Endothelial cell of hepatic sinusoid (primary cell): Measurements from ENCODE around the gene USP50.
"Not testable (repeated sequence)": the region's sequence is repeated elsewhere in the genome, so short reads cannot be mapped to it uniquely, and the experiment has no call there.

Experiments used
- in situ Hi-C: cut with HindIII; loops from 2 replicates; pipeline ENCODE4 v1.10.0; 2017; ENCODE audit warnings: low sequenced_read_pairs

The USP50 gene

DNA sequence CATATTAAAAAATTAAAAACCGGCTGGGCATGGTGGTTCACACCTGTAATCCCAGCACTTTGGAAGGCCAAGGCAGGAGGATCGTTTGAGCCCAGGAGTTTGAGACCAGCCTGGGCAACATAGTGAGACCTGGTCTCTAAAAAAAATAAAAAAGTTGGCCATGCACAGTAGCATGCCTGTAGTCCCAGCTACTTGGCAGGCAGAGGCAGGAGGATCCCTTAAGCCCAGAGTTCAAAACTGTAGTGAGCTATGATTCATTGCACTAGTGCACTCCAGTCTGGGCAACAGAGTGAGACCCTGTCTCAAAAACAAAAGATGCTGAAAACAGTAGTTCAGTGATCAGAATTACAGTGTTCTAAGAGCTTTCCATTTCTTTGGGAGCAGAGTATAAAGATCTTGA is 40.8 kb downstream of the USP50 start:
- in situ Hi-C loops = not testable (repeated sequence)

DNA sequence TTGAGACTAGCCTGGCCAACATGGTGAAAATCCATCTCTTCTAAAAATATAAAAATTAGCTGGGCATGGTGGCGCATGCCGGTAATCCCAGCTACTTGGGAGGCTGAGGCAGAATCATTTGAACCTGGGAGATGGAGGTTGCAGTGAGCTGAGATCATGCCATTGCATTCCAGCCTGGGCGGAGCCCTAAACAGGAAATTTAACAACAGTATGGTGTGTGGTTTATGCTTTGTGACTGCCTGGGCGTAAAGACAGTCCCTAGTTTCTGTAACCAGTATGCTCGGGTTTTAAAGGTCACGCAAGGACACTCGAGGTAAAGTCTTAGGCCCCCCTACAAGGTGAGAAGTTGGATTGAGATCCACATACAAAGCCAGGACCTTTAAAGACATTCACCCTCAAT is 43.3 kb downstream of the USP50 start:
- in situ Hi-C loops = no loop called here

DNA sequence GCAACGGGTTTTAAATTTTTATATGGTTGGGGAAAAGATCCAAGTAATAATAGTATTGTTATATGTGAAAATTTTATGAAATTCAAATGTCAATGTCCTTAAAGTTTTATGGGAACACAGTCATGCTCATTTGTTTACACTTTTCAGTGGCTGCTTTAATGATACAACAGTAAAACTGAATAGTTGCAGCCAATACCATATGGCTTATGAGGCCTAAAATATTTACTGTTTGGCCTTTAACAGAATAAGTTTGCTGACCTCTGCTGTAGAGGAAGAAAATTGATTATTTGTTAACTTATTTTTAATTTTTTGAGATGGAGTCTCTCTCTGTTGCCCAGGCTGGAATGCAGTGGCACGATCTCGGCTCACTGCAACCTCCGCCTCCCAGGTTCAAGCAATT is 44.7 kb downstream of the USP50 start:
- in situ Hi-C loops = no loop called here

DNA sequence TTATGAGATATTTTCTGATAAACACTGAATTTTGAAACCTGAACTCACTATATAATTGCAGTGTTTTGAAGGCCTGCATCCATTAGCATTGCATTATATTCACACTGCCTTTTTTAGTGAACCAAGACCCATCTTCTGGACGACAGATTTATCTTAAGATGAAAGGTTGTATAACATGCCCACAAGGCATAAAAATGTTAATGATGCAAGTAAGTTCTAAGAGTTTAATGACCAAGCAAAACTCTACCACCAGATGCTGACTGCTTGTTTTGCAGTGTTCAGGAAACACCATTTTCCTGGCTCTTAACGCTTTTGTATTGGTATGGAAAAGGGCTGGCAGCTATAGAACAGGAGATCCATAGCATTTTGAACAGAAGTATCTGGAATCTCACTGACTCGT is 46.1 kb downstream of the USP50 start:
- in situ Hi-C loops = no loop called here

DNA sequence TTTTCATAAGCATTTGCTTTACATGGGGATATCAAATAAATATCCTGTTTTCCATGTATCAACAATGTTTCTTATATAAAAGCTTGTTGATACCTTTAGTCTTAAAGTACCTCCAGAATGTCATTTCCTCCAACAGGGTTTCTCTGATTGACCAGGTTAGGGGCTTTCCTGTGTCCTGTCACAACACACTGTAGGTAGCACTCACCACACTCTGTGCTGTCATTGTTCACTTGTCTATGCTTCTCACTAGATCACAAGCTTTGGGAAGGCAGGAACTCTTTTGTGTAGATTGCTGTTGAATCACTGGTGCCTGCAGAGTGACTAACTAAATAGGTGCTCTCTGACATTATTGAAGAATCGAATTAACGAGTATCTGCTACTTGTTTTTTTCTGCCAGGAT is 49.8 kb downstream of the USP50 start:
- in situ Hi-C loops = no loop called here

DNA sequence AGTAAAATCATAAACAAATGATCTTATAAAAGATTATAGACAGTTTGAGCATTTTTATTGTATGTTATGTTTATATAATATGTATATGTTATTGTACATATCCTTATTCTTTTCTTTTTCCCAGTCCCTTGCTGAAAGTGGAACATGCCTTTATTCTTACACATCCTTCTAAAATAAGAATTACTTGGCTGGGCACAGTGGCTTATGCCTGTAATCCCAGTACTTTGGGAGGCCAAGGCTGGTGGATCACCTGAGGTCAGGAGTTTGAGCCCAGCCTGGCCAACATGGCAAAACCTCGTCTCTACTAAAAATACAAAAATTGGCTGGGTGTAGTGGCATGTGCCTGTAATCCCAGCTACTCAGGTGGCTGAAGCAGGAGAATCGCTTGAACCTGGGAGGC is 51.9 kb downstream of the USP50 start:
- in situ Hi-C loops = not testable (repeated sequence)

DNA sequence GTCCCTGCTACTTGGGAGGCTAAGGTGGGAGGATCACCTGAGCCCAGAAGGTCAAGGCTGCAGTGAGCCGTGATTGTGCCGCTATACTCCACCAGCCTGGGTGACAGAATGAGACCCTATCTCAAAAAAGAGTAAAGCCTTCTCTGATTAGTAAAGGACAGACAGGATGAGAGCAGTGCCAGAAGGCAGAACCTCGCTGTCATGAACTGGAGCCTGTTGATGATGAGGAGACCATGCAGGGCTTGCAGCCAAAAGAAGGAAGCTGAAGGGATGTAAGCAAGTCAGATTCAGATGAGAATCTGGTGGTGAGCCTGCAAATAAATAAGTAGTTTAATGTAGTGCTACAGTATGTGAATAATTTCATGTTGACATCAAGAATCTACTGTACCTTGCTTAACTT is 52.8 kb downstream of the USP50 start:
- in situ Hi-C loops = no loop called here

DNA sequence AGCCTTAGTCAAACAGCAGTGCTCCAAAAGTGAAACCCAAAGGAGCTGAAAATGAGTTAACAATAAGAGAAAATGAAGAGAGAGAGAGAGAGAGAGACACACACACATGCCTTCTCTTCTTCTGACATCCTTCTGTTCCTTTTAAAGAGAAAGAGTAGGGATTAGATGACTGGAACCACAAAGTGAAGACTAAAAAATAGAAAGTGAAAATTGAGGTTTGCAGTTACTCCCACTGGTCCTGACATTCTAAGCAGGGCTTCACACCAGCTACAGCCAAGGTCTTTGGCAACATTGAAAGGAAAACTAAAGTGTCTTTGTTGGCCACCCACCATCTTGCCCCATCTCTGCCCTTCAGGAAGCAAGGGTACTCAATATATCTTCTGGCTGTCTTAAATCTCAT is 59.2 kb downstream of the USP50 start:
- in situ Hi-C loops = no loop called here

DNA sequence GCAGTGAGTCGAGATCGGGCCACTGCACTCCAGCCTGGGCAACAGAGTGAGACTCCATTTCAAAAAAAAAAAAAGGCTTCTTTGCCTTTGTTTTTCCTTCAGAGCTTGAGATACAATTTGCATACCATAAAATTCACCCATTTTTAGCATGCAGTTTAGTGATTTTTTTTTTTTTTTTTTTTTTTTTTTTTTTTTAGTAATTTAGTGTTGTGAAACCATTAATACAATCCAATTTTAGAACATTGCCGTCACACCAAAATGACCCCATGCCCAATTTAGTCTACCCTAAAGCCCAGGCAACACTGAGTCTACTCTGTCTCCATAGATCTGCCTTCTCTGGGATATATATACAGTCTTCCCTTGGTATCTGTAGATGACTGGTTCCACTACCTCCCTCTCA is 61.1 kb downstream of the USP50 start:
- in situ Hi-C loops = no loop called here

DNA sequence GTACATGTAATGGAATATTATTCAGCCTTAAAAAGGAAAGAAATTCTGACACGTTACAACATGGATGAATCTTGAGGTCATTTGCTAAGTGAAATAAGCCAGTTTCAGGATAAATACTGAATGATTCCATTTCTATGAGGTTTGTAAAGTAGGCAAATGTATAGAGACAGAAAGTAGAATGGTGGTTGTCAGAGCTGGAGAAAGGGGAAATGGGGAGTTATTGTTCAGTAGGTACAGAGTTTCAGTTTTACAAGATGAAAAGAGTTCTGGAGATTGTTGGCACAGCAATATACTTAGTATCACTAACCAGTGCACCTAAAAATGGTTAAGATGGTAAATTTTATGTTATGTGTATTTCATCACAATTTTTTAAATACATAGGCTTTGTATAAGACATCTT is 61.7 kb downstream of the USP50 start:
- in situ Hi-C loops = no loop called here

DNA sequence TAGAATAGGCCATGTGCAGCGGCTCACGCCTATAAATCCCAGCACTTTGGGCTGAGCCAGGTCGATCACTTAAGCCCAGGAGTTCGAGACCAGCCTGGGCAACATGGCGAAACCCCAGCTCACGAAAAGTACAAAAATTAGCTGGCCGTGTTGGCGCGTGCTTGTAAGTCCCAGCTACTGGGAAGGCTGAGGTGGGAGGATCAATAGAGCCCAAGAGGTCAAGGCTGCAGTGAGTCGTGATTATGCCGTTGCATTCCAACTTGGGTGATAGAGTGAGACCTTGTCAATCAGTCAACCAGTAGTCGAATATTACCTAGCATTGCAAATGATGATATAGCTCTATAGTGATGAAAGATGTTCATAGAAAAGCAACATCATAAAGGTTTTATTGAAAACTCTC is 70.3 kb downstream of the USP50 start:
- in situ Hi-C loops = no loop called here

DNA sequence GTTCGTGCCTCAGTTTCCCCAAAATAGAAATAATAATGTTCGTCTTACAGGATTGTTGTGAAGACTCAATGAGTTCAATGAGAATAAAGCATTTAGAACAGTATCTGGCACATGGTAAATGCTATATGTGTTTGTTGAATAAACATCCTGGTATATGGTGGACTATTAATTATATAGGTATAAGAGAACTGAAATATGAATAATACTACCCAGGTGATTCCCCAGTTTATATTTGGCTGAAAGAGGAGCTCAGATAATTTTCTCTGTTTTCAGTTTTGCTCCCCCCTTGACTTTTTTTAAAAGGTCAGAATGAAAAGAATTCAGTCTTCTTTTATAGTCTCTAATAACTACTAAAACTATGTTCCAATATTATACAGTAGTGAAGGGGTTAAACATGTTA is 75.4 kb downstream of the USP50 start:
- in situ Hi-C loops = no loop called here

DNA sequence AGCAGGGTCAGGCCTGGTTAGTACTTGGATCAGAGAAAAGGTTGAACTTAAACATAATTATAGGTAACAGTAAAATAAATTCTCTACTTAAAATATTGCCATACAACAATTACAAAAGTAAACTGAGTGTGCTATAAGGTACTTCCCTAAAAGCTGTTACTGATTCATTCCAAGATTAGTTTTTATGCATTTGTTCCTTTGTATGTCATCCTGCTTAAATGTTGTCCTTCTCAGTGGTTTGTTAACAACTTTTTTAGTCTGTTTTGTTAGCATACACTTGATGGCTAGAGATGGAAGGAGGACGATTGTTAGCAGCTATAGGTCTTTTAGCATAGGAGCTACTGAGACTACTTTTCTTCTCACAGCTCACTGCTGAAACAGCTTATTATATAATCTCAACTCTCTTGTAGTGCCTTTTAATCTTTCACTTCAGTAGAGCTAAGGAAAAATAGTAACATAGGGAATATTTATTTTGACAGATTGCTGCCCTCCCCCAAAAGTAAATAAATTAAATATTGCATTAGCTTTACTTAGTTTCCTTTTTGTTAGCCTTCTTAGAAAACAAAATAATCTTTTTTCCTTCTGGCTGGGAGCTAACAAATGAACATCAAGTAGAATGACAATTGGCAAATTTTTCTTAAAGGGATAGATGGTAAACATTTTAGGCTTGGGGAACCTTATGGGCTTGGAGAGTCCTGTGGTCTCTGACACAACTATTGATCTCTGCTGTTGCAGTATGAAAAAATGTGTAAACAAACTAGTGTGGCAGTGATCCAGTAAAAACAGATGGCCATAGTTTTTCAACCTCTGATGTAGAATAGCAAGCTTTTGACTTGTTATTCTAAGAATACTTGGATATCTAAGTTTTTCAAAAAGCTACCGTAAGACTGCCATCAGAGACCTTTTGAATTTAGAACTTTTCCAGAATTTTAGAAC is 82.8 kb downstream of the USP50 start:
- in situ Hi-C loops = no loop called here

DNA sequence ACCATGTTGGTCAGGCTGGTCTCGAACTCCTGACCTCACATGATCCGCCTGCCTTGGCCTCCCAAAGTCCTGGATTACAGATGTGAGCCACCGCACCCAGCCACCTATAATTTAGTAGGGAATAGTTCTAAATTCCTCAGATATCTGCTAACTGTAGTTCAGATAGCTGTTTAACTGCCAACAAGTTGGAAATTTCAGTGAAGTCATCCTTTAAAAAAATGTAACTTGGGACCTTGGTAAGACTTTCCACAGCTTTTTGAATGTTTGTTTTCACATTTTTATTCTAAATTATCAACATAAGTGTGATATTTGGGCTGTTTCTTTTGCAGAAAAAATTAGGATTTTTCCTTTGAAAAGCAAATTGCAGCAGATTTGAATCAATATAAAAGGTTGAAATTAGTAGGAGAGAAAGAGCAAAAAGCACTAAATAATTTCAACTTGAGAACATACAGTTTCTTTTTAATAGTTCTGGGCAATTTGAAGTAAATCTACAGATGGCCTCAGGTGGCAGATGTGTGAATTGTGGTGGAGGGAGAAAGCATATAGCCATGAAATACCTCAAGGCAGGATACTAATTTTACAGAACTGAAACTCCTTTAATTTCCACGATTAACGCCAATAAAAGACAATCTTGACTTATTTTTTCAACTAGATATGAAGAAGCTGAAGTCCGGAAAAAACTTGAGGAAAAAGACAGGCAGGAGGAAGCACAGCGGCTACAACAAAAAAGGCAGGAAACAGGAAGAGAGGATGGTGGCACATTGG is 87.9 kb downstream of the USP50 start:
- in situ Hi-C loops = no loop called here

DNA sequence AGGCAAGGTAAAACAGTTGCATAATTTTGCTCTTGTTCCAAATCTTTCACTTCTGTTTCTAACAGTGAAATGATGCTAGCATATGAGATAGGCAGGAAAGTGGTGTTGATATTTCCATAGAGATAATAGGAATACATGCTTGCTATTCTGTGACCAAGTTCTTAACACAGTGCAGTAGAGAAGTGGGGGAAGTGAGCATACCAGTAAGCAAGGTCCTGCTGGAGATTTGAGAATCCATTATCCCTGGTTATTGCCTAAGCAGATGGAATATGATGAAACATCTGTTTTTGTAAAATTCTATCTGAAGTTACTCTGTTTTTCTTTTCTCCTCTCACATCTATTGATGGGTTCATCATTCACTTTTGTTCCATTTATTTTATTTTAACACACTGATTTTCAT is 93.5 kb downstream of the USP50 start:
- in situ Hi-C loops = no loop called here
